ENCODE measurements around the gene SDCBP2.

Gene SDCBP2

GRCh38 chr20:1328680-1329330 is at the start of gene SDCBP2:
Gene SDCBP2 (minus strand): TSS chr20:1329139. CDS start chr20:1320416, 8,723 bp downstream.
- DNase-seq (ENCODE audit: low spot score) = no peak

GRCh38 chr20:1378735-1379125 is 49.8 kb upstream of the SDCBP2 start:
- DNase-seq (ENCODE audit: low spot score) = no peak

GRCh38 chr20:1377984-1378734 is 49.2 kb upstream of the SDCBP2 start:
- DNase-seq (ENCODE audit: low spot score) = no peak

- DNase-seq (ENCODE audit: low spot score) = no peak
Observed at GRCh38 chr20:1377341-1377871, 48.5 kb upstream of the SDCBP2 start.

GRCh38 chr20:1376408-1377270 is 47.7 kb upstream of the SDCBP2 start:
- DNase-seq (ENCODE audit: low spot score) = no peak

GRCh38 chr20:1376007-1376406 is 47.1 kb upstream of the SDCBP2 start:
- no peak for DNase-seq (ENCODE audit: low spot score)

- DNase-seq (ENCODE audit: low spot score) = no peak
Observed at GRCh38 chr20:1375515-1375914, 46.6 kb upstream of the SDCBP2 start.

- no peak for DNase-seq (ENCODE audit: low spot score)
Observed at GRCh38 chr20:1374246-1374645, 45.3 kb upstream of the SDCBP2 start.

GRCh38 chr20:1373614-1374013 is 44.7 kb upstream of the SDCBP2 start:
- DNase-seq (ENCODE audit: low spot score) = no peak

- DNase-seq (ENCODE audit: low spot score) = no peak
Observed at GRCh38 chr20:1373036-1373435, 44.1 kb upstream of the SDCBP2 start.

GRCh38 chr20:1371830-1372539 is 43.0 kb upstream of the SDCBP2 start:
- DNase-seq (ENCODE audit: low spot score) = no peak

- DNase-seq (ENCODE audit: low spot score) = no peak
Observed at GRCh38 chr20:1371202-1371782, 42.4 kb upstream of the SDCBP2 start.

GRCh38 chr20:1370548-1371110 is 41.7 kb upstream of the SDCBP2 start:
- no peak for DNase-seq (ENCODE audit: low spot score)

GRCh38 chr20:1369970-1370369 is 41.0 kb upstream of the SDCBP2 start:
- DNase-seq (ENCODE audit: low spot score) = no peak

GRCh38 chr20:1368448-1369199 is 39.7 kb upstream of the SDCBP2 start:
- DNase-seq (ENCODE audit: low spot score) = no peak

GRCh38 chr20:1367479-1367878 is 38.5 kb upstream of the SDCBP2 start:
- DNase-seq (ENCODE audit: low spot score) = no peak

GRCh38 chr20:1364106-1364505 is 35.2 kb upstream of the SDCBP2 start:
- DNase-seq (ENCODE audit: low spot score) = no peak

- no peak for DNase-seq (ENCODE audit: low spot score)
Observed at GRCh38 chr20:1363522-1363921, 34.6 kb upstream of the SDCBP2 start.

- no peak for DNase-seq (ENCODE audit: low spot score)
Observed at GRCh38 chr20:1362484-1362883, 33.5 kb upstream of the SDCBP2 start.

- no peak for DNase-seq (ENCODE audit: low spot score)
Observed at GRCh38 chr20:1360094-1360846, 31.3 kb upstream of the SDCBP2 start.
